Spleen (tissue), 11 donors: ENCODE results near the gene TMEM19. TPM values are rescaled to one million over a fixed set of nuclear protein-coding genes. Genes with fewer than 3 reads are reported as not detected.

ENCODE experiments used
- polyA plus RNA-seq, 3 donors: library from polyadenylated mRNA; stranded (reverse); fragments of 200-250 nt; gene quantifications; one replicate each; pipeline ENCODE4 v1.2.1, GENCODE V29; 2013
- small RNA-seq, 4 donors: library from RNA; depleted of rRNA; stranded (forward); fragments of <200 nt; gene quantifications; one replicate each; pipeline ENCODE3, GENCODE V24; 2016
- total RNA-seq, 7 donors: library from RNA; depleted of rRNA in 3 of 7; stranded (reverse); fragments of >200 nt in 3 of 7; fragmentation: NEBNext Ultra II Directional in 4 of 7; extraction: Animal tissue kit (Norgen Biotek cat#: 25700) in 4 of 7; gene quantifications; one replicate each; pipeline versions ENCODE4 v1.1.0 to v1.2.1, GENCODE V29; 2016 to 2021
- donor health status: healthy with polysubstance abuse.
- donor health status: DM: no; HTN: no; CAD: no; lungs with moderate emphysema.
- donor health status: DM: no; HTN: no; CAD: no.
- donor health status: Bipolar disorder and iron deficiency.
- donor health status: healthy.
- donor health status: DM: no; HTN: no; CAD: no.
- donor health status: DM: yes; HTN: yes; CAD: no.

The TMEM19 gene
- total and polyA plus RNA-seq, 10 donors, result 15.0 to 42.4 (median 29.6) TPM

Small RNAs within 50 kb of the gene (small RNA-seq; reads per million reads assigned to genes)
- gene RF00560, result 0 reads per million in 4 donors

Other genes with a start within 250 kb of the TMEM19 start
- not detected for gene LGR5, start 246.3 kb upstream of the TMEM19 start, total RNA-seq
- under 1 TPM; 0.02 to 0.19 (median 0.02) TPM for gene LGR5, start 246.3 kb upstream of the TMEM19 start, polyA plus RNA-seq
- gene ZFC3H1, start 22.2 kb upstream of the TMEM19 start, total RNA-seq, result 100 to 1,000 TPM in 3 of 7 donors, 10 to 100 TPM in 4; 65.7 to 139 (median 91.6) TPM
- 10 to 100 TPM; 21.4 to 26.2 (median 23.3) TPM for gene ZFC3H1, start 22.2 kb upstream of the TMEM19 start, polyA plus RNA-seq
- gene THAP2, start 21.8 kb upstream of the TMEM19 start, total RNA-seq, result 1 to 10 TPM; 3.8 to 8.8 (median 5.8) TPM
- 1 to 10 TPM; 3.1 to 5.0 (median 3.4) TPM for gene THAP2, start 21.8 kb upstream of the TMEM19 start, polyA plus RNA-seq
- gene RAB21, start 68.8 kb downstream of the TMEM19 start, total RNA-seq, result 10 to 100 TPM; 25.9 to 75.4 (median 66.1) TPM
- 10 to 100 TPM in 1 of 3 donors, 1 to 10 TPM in 2; 5.7 to 13.9 (median 8.9) TPM for gene RAB21, start 68.8 kb downstream of the TMEM19 start, polyA plus RNA-seq
- gene TBC1D15, start 153.7 kb downstream of the TMEM19 start, total RNA-seq, result 10 to 100 TPM; 53.7 to 81.9 (median 69.6) TPM
- gene TBC1D15, start 153.7 kb downstream of the TMEM19 start, polyA plus RNA-seq, result 10 to 100 TPM; 22.4 to 29.6 (median 25.4) TPM